Body of pancreas (tissue), 4 donors: ENCODE data around the gene S100A2. TPM values are rescaled to one million over a fixed set of nuclear protein-coding genes. Genes with fewer than 3 reads are reported as not detected.

Source experiments
- ATAC-seq: fragments of 150-250 bp; one replicate; pipeline ENCODE4 v1.9.1; 2016
- DNase-seq, 4 donors: peaks; one replicate each; pipeline ENCODE4 v3.0.0-alpha.2; 2019
- H3K27ac ChIP-seq, 4 donors: fragments of 200-600 bp; sonication (generic); 1 replicate in 3 of 4; 2 replicates in 1 of 4; pipeline versions ENCODE4 v1.5.1 to v1.6.1; 2016 to 2019; ENCODE audit warnings: mild to moderate bottlenecking in 1 of 4, mixed read lengths in 1 of 4, moderate library complexity in 1 of 4
- H3K27me3 ChIP-seq, 2 donors: fragments of 200-600 bp; sonication (generic); one replicate each; pipeline ENCODE4 v1.6.0; 2016; ENCODE audit warnings: mild to moderate bottlenecking in 1 of 2
- H3K36me3 ChIP-seq, 2 donors: fragments of 200-600 bp; sonication (generic); replicated peaks in 1 of 2; 2 replicates each; pipeline ENCODE4 v1.5.1; 2016; ENCODE audit warnings: low read depth in 2 of 2; ENCODE audit not compliant: insufficient read depth in 1 of 2
- H3K4me1 ChIP-seq: fragments of 200-600 bp; sonication (generic); one replicate; pipeline ENCODE4 v1.6.0; 2016
- H3K4me3 ChIP-seq, 2 donors: fragments of 200-600 bp; sonication (generic); 1 replicate in 1 of 2; 2 replicates in 1 of 2; pipeline ENCODE4 v1.5.1; 2016 to 2019
- H3K9me3 ChIP-seq, 3 donors: fragments of 200-600 bp; sonication (generic); 1 replicate in 2 of 3; 2 replicates in 1 of 3; pipeline ENCODE4 v1.5.1; 2016
- CTCF ChIP-seq, 7 experiments: fragments of 450-650 bp in 4 of 7; fragments of 200-600 bp in 3 of 7; sonication (generic) in 3 of 7; IDR thresholded peaks; one replicate each; pipeline ENCODE4 v1.5.1; 2016 to 2019; ENCODE audit warnings: antibody characterized with exemption in 7 of 7
- POLR2A ChIP-seq, 3 donors: fragments of 450-650 bp; IDR thresholded peaks; one replicate each; pipeline ENCODE4 v1.6.1; 2016; ENCODE audit warnings: antibody characterized with exemption in 3 of 3, mild to moderate bottlenecking in 2 of 3
- WGBS, 2 donors: methylation state at CpG; one replicate each; pipeline ENCODE4 v1.1.5; 2017; 5-methylcytosine and 5-hydroxymethylcytosine counted together
- intact Hi-C: fragments of 100-400 bp; cut with DNase I; formaldehyde crosslinking; loops from one replicate; pipeline ENCODE4 v1.15.1; 2023
- total RNA-seq, 2 donors: library from RNA; depleted of rRNA; stranded (reverse); fragments of >200 nt; gene quantifications; one replicate each; pipeline ENCODE4 v1.1.0, GENCODE V29; 2016

Gene S100A2
- total RNA-seq, 2 donors from 2014 or later: not detected

DNA sequence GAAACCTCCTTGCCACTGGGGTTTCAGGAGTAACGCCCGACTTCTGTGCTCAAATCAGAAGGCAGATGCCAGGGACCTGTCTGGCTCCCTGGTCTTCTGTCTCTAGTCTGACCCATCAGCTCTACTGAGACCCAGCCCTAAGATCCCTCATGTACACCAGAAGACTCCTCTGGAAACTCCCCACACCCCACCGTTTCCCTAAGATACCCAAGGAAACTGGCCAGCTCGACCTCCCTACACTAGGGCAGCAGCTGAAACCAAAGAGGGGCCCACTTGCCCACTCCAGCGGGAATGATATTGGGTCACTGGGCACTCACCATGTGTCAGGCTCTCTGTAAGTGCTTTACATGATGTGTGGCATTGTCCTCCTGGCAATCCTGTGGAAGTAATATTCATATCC, 47.8 kb upstream of the S100A2 start:
- Histone ChIP-seq H3K27ac (peak overlapping the region; percentile 67 to 89 (median 85)), H3K27me3 (no peaks in the 10 kb centered on the region), H3K4me3 (no peak overlapping the region), H3K36me3 (no peaks in the 10 kb centered on the region), H3K4me1 (peaks cover 61% of the 10 kb centered on the region), H3K9me3 (no peaks in the 10 kb centered on the region)
- no peak for TF ChIP-seq POLR2A (IDR thresholded peaks at IDR 0.05)
- no peak for TF ChIP-seq CTCF (IDR thresholded peaks at IDR 0.05)
- DNase-seq (no peak), ATAC-seq (no peak)
- intact Hi-C loops: loop anchor here (5.0 kb wide), 1 partner anchor 36 kb away; no protein-coding TSS in a partner anchor
- 65 to 72% methylated on average over 4 to 5 of the region's 5 CpGs for WGBS, 2 donors

DNA sequence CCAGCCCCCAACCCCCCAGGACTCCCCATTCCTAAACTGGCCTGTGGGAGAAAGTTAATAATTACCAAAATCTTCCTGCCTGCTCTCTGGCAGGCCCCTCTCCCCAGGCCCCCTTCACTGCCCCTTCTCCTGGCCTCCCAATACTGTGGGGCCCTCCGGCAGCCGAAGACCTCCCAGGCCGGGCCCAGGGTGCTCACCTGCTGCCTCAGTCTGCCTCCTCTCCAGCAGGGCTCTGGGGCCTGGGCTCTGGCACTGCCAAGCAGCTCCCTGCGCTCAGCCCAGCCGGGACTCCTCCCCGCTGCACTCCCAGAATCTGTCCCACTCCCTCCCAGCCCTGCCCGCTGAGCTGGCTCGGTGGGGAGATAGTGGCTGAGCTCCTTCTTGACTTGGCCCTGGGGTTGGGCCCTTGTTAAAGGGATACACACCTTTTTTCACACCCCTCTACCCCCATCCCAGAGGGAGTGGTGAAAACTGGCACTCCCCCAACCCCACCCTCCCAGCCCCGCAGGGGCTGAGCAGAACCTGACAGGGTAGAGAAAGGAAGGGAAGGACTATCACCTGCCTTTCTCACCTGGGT, 47.2 kb upstream of the S100A2 start, which contains the start of gene S100A16:
TSS of gene S100A16 (minus strand) at position 383 of the 577 bp plus-strand sequence. CDS start 4,986 bp downstream, outside the sequence.
- peak within 1 kb of the TSS; percentile 28 to 40 for H3K4me3 ChIP-seq
- ATAC-seq (peak; percentile 76), DNase-seq (peak; percentile 70 to 84 (median 81))
- peaks cover 65% of the 10 kb centered on the region for H3K4me1 ChIP-seq
- TF ChIP-seq POLR2A (IDR thresholded peaks at IDR 0.05) (peak; percentile 44 to 82 (median 76)), CTCF (IDR thresholded peaks at IDR 0.05) (no peak)
- intact Hi-C loops: loop anchor here (5.0 kb wide), 1 partner anchor 36 kb away; no protein-coding TSS in a partner anchor
- WGBS, 2 donors: 13 to 28% methylated on average over 8 to 9 of the region's 9 CpGs
- H3K9me3 ChIP-seq: no peaks in the 10 kb centered on the region
- H3K27me3 ChIP-seq: no peaks in the 10 kb centered on the region
- H3K36me3 ChIP-seq: no peaks in the 10 kb centered on the region
- H3K27ac ChIP-seq: peak within 1 kb of the TSS; percentile 67 to 89 (median 85)

DNA sequence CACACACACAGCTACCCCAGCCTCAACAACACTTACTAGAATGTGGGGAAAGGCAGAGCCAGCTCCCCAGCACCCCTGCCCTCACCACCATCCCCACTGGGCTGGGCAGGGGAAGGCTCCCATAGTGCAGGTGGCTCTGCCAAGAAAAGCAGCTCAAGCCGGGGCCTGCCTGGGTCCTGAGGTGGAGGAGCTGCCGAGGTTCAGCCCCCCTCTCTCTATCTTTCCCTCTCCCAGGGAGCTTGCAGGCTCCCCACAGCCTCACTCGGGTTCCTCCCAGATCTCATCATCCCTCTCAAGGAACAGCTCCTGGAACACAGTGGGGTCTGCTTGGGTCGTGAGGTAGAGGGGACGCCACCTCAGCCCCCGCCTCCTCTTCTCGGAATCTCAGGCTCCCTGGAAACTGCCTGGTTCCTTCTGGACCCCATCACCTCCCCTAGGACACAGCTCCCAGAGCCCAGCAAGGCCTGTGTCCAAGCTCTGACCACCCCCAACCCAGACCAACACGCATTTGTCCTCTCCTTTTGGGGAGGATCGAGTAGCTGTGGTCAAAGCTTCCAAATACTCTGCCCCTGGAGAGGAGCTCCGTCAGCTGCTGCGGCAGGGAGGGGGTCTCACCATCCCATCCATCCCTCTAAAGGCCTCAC, 46.6 kb upstream of the S100A2 start:
- WGBS, 2 donors: 13 to 26% methylated on average over 11 of the region's 11 CpGs
- peak overlapping the region; percentile 28 to 40 for H3K4me3 ChIP-seq
- no peaks in the 10 kb centered on the region for H3K9me3 ChIP-seq
- TF ChIP-seq CTCF (IDR thresholded peaks at IDR 0.05) (no peak), POLR2A (IDR thresholded peaks at IDR 0.05) (no peak)
- ATAC-seq (no peak), DNase-seq (peak in 1 of 4 donors; percentile 35)
- H3K27me3 ChIP-seq: no peaks in the 10 kb centered on the region
- no peaks in the 10 kb centered on the region for H3K36me3 ChIP-seq
- intact Hi-C loops: loop anchor here (5.0 kb wide), 1 partner anchor 35 kb away; no protein-coding TSS in a partner anchor
- H3K4me1 ChIP-seq: peaks cover 59% of the 10 kb centered on the region
- H3K27ac ChIP-seq: peak overlapping the region; percentile 67 to 89 (median 85)

GRCh38 chr1:153611356-153611755, 45.7 kb upstream of the S100A2 start:
- no peak overlapping the region for H3K27ac ChIP-seq
- H3K4me1 ChIP-seq: peaks cover 50% of the 10 kb centered on the region
- no peaks in the 10 kb centered on the region for H3K9me3 ChIP-seq
- WGBS, 2 donors: 75 to 79% methylated on average over 1 of the region's 1 CpG
- no peak for TF ChIP-seq CTCF (IDR thresholded peaks at IDR 0.05)
- no peaks in the 10 kb centered on the region for H3K36me3 ChIP-seq
- DNase-seq (no peak), ATAC-seq (no peak)
- no peak overlapping the region for H3K4me3 ChIP-seq
- no peaks in the 10 kb centered on the region for H3K27me3 ChIP-seq
- intact Hi-C loops: loop anchor here (5.0 kb wide), 1 partner anchor 34 kb away; no protein-coding TSS in a partner anchor
